NCI-H82 (cell line): Measurements from ENCODE around the gene ATP1A1.

Experiments
- DNase-seq: peaks from one replicate; lab custom pipeline; 2025; lab: John Stamatoyannopoulos, UW

ATP1A1 gene

GRCh38 chr1:116415200-116415698 lies 42.2 kb downstream of the ATP1A1 start:
- DNase-seq: no peak

GRCh38 chr1:116415699-116416533 lies 42.9 kb downstream of the ATP1A1 start:
- DNase-seq: peak; percentile 87

GRCh38 chr1:116416854-116417513 lies 43.9 kb downstream of the ATP1A1 start:
- DNase-seq: no peak

GRCh38 chr1:116417678-116418077 lies 44.6 kb downstream of the ATP1A1 start:
- peak; percentile 31 for DNase-seq

GRCh38 chr1:116418091-116418830 lies 45.2 kb downstream of the ATP1A1 start:
- peak; percentile 85 for DNase-seq

GRCh38 chr1:116420417-116421200 lies 47.6 kb downstream of the ATP1A1 start:
- no peak for DNase-seq

GRCh38 chr1:116424438-116424837 lies 51.4 kb downstream of the ATP1A1 start:
- no peak for DNase-seq

- no peak for DNase-seq
These were observed 51.8 kb downstream of the ATP1A1 start for GRCh38 chr1:116424863-116425262.

- DNase-seq: no peak
These were observed 52.9 kb downstream of the ATP1A1 start for GRCh38 chr1:116425987-116426386.

GRCh38 chr1:116426401-116426800 lies 53.4 kb downstream of the ATP1A1 start:
- DNase-seq: no peak

- DNase-seq: no peak
These were observed 55.5 kb downstream of the ATP1A1 start for GRCh38 chr1:116428576-116428975.

GRCh38 chr1:116429821-116430374 lies 56.9 kb downstream of the ATP1A1 start:
- DNase-seq: no peak

GRCh38 chr1:116431870-116432500 lies 58.9 kb downstream of the ATP1A1 start:
- no peak for DNase-seq

- no peak for DNase-seq
These were observed 59.7 kb downstream of the ATP1A1 start for GRCh38 chr1:116432655-116433265.

- DNase-seq: peak; percentile 43
These were observed 60.5 kb downstream of the ATP1A1 start for GRCh38 chr1:116433275-116434257.

- no peak for DNase-seq
These were observed 61.8 kb downstream of the ATP1A1 start for GRCh38 chr1:116434849-116435248.

GRCh38 chr1:116435806-116436610 lies 63.0 kb downstream of the ATP1A1 start:
- DNase-seq: no peak

GRCh38 chr1:116436611-116436970 lies 63.5 kb downstream of the ATP1A1 start:
- DNase-seq: no peak
